WTC11 (cell line): Measurements from ENCODE around the gene CACNA1C. TPM values are rescaled to one million over a fixed set of nuclear protein-coding genes. Genes with fewer than 3 reads are reported as not detected.

Source experiments
- ATAC-seq: fragments of 200-7000 bp; cut with Tn5 transposase; 2 replicates; pipeline ENCODE4 v1.10.0; 2021; ENCODE audit warnings: mild to moderate bottlenecking, moderate library complexity
- CTCF ChIA-PET: fragments of 300-600 bp; sonication (Branson Sonifier 250); formaldehyde crosslinking; loops from one replicate; lab custom pipeline; 2021; ENCODE audit warnings: antibody characterized with exemption; lab: Charles Lee
- POLR2A ChIA-PET: fragments of 350-600 bp; sonication (Branson Sonifier 250); formaldehyde crosslinking; loops from one replicate; lab custom pipeline; 2021; ENCODE audit warnings: antibody characterized with exemption; lab: Charles Lee
- DNase-seq: peaks from one replicate; pipeline ENCODE4 v3.0.0; 2021; ENCODE audit warnings: low spot score
- H3K27ac Mint-ChIP-seq: 2 replicates; pipeline ENCODE4 v1.8.0; 2021; ENCODE audit warnings: mixed read lengths
- H3K27me3 Mint-ChIP-seq: 2 replicates; pipeline ENCODE4 v1.8.0; 2021; ENCODE audit warnings: low read depth, mild to moderate bottlenecking, moderate library complexity, mixed read lengths
- H3K36me3 Mint-ChIP-seq: 2 replicates; pipeline ENCODE4 v1.8.0; 2021; ENCODE audit warnings: mixed read lengths
- H3K4me1 Mint-ChIP-seq: 2 replicates; pipeline ENCODE4 v1.8.0; 2022; ENCODE audit warnings: mixed read lengths
- H3K4me3 Mint-ChIP-seq: 2 replicates; pipeline ENCODE4 v1.8.0; 2021; ENCODE audit warnings: mild to moderate bottlenecking, moderate library complexity, mixed read lengths
- H3K9me3 Mint-ChIP-seq: 2 replicates; pipeline ENCODE4 v1.8.0; 2021; ENCODE audit warnings: mixed read lengths
- CREB1 ChIP-seq: sonication (generic); formaldehyde crosslinking; IDR thresholded peaks from 2 replicates; pipeline ENCODE4 v1.8.0; 2023; ENCODE audit warnings: mild to moderate bottlenecking, missing genetic modification reagents
- EMX1 ChIP-seq: fragments of 250-450 bp; sonication (Bioruptor Pico); IDR thresholded peaks from 2 replicates; pipeline ENCODE4 v1.8.0; 2021; ENCODE audit warnings: mild to moderate bottlenecking
- ESRRA ChIP-seq: sonication (generic); formaldehyde crosslinking; IDR thresholded peaks from 2 replicates; pipeline ENCODE4 v1.8.1; 2022; ENCODE audit warnings: mild to moderate bottlenecking, missing genetic modification reagents, borderline replicate concordance
- FOXJ3 ChIP-seq: sonication (generic); formaldehyde crosslinking; IDR thresholded peaks from 2 replicates; pipeline ENCODE4 v1.9.0; 2021; ENCODE audit warnings: missing genetic modification reagents, mild to moderate bottlenecking, borderline replicate concordance
- GRHL2 ChIP-seq: fragments of 250-450 bp; sonication (Bioruptor Pico); IDR thresholded peaks from 2 replicates; pipeline ENCODE4 v1.8.0; 2022; ENCODE audit warnings: mild to moderate bottlenecking, moderate library complexity; ENCODE audit not compliant: insufficient replicate concordance, severe bottlenecking
- GTF2I ChIP-seq: fragments of 250-450 bp; sonication (Bioruptor Pico); conservative IDR thresholded peaks from 2 replicates; pipeline ENCODE4 v1.4.0; 2021; ENCODE audit warnings: mild to moderate bottlenecking
- HMGA2 ChIP-seq: fragments of 250-450 bp; sonication (Bioruptor Pico); IDR thresholded peaks from 2 replicates; pipeline ENCODE4 v1.4.0; 2021; ENCODE audit warnings: mild to moderate bottlenecking, moderate library complexity
- NFATC4 ChIP-seq: fragments of 250-450 bp; sonication (Bioruptor Pico); IDR thresholded peaks from 2 replicates; pipeline ENCODE4 v1.9.0; 2021; ENCODE audit warnings: mild to moderate bottlenecking
- NR3C1 ChIP-seq: sonication (generic); formaldehyde crosslinking; conservative IDR thresholded peaks from 2 replicates; pipeline ENCODE4 v1.8.1; 2023; ENCODE audit warnings: low read depth, mild to moderate bottlenecking, missing genetic modification reagents
- SMAD4 ChIP-seq: sonication (generic); formaldehyde crosslinking; IDR thresholded peaks from 2 replicates; pipeline ENCODE4 v1.8.0; 2022; ENCODE audit warnings: mild to moderate bottlenecking, missing genetic modification reagents
- SOX15 ChIP-seq: fragments of 250-450 bp; sonication (Bioruptor Pico); IDR thresholded peaks from 2 replicates; pipeline ENCODE4 v1.9.0; 2021; ENCODE audit warnings: mild to moderate bottlenecking
- TEAD4 ChIP-seq: sonication (generic); formaldehyde crosslinking; IDR thresholded peaks from 2 replicates; pipeline ENCODE4 v1.8.0; 2022; ENCODE audit warnings: mild to moderate bottlenecking, missing genetic modification reagents
- TP53 ChIP-seq: sonication (generic); formaldehyde crosslinking; IDR thresholded peaks from 2 replicates; pipeline ENCODE4 v1.8.1; 2023; ENCODE audit warnings: mild to moderate bottlenecking, missing genetic modification reagents
- ZNF121 ChIP-seq: sonication (generic); formaldehyde crosslinking; IDR thresholded peaks from 2 replicates; pipeline ENCODE4 v1.8.0; 2023; ENCODE audit warnings: missing genetic modification reagents
- ZNF232 ChIP-seq: sonication (generic); formaldehyde crosslinking; IDR thresholded peaks from 2 replicates; pipeline ENCODE4 v1.8.0; 2022; ENCODE audit warnings: mild to moderate bottlenecking, missing genetic modification reagents
- ZNF416 ChIP-seq: fragments of 250-450 bp; sonication (Bioruptor Pico); IDR thresholded peaks from 2 replicates; pipeline ENCODE4 v1.9.0; 2021; ENCODE audit warnings: mild to moderate bottlenecking, inconsistent platforms
- total RNA-seq: library from RNA; stranded (reverse); gene quantifications from 3 replicates; pipeline ENCODE4 v1.2.3, GENCODE V29; 2021
- TF ChIP-seq, protein P1 (sequence below): sonication (generic); formaldehyde crosslinking; IDR thresholded peaks from 2 replicates; pipeline ENCODE4 v1.8.1; 2022; ENCODE audit warnings: low read depth, mild to moderate bottlenecking, moderate library complexity, missing genetic modification reagents, borderline replicate concordance
- TF ChIP-seq, protein P2 (sequence below): fragments of 250-450 bp; sonication (Bioruptor Pico); IDR thresholded peaks from 2 replicates; pipeline ENCODE4 v1.8.0; 2021; ENCODE audit warnings: mild to moderate bottlenecking
- TF ChIP-seq, protein P3 (sequence below): sonication (generic); formaldehyde crosslinking; IDR thresholded peaks from 2 replicates; pipeline ENCODE4 v1.8.1; 2023; ENCODE audit warnings: mild to moderate bottlenecking, missing genetic modification reagents
- TF ChIP-seq, protein P4 (sequence below): sonication (generic); formaldehyde crosslinking; IDR thresholded peaks from 2 replicates; pipeline ENCODE4 v1.8.0; 2022; ENCODE audit warnings: mild to moderate bottlenecking, missing genetic modification reagents
- TF ChIP-seq, protein P5 (sequence below): fragments of 250-450 bp; sonication (Bioruptor Pico); IDR thresholded peaks from 2 replicates; pipeline ENCODE4 v2.1.2; 2022; ENCODE audit warnings: mild to moderate bottlenecking, moderate library complexity
- TF ChIP-seq, protein P6 (sequence below): fragments of 250-450 bp; sonication (Bioruptor Pico); IDR thresholded peaks from 2 replicates; pipeline ENCODE4 v1.9.0; 2021; ENCODE audit warnings: mild to moderate bottlenecking
- TF ChIP-seq, protein P7 (sequence below): sonication (generic); formaldehyde crosslinking; IDR thresholded peaks from 2 replicates; pipeline ENCODE4 v1.8.1; 2023; ENCODE audit warnings: mild to moderate bottlenecking, moderate library complexity, missing genetic modification reagents
- TF ChIP-seq, protein P8 (sequence below): sonication (generic); formaldehyde crosslinking; IDR thresholded peaks from 2 replicates; pipeline ENCODE4 v1.8.1; 2023; ENCODE audit warnings: mild to moderate bottlenecking, missing genetic modification reagents, moderate library complexity
- TF ChIP-seq, protein P9 (sequence below): sonication (generic); formaldehyde crosslinking; IDR thresholded peaks from 2 replicates; pipeline ENCODE4 v1.8.1; 2022; ENCODE audit warnings: mild to moderate bottlenecking, moderate library complexity, missing genetic modification reagents

Gene CACNA1C
- total RNA-seq, 1 experiment from 2014 or later, result 1.7 TPM

DNA sequence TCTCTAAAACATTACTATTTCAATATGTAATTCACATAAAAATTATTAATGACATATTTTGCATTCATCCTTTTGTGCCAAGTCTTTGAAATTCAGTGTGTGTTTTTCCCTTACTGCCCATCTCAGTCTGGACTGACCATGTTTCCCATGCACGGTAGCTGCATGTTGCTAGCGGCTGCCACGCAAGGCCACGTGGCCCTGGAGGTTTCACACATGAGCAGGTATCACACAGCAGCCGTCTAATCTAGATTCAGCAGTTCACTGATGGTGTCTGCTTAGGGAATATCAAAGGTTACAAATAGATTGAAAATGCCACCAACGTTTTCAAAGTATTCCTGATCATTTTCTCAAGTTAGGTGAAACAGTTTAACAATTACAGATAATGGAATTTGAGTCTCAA is 507.1 kb downstream of the CACNA1C start:
- CTCF ChIA-PET, result no interaction called here
- POLR2A ChIA-PET, result no interaction called here
- no peak overlapping the region for H3K27ac Mint-ChIP-seq

DNA sequence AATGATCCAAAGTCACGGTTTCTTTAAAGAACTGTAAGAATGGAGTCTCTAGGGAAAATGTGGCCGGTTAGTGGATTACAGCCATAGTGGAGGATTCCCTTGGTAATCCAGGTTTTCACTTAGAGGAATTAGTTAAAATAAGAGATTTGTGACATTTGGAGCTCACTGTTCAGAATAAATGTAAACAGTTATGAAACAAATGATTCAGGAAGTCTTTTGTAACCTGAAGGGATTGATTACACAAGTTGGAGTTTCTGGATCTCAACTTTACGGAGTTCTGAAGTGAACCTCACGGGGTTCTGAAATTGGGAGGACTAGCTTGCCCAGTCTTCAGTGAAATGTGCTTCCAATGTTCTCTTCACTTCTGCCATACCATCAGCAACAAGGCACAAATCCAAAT is 507.6 kb downstream of the CACNA1C start:
- Mint-ChIP-seq H3K36me3 (no peaks in the 10 kb centered on the region), H3K4me1 (no peaks in the 10 kb centered on the region), H3K9me3 (no peaks in the 10 kb centered on the region), H3K27ac (no peak overlapping the region), H3K4me3 (no peak overlapping the region), H3K27me3 (no peaks in the 10 kb centered on the region; the same call in 1 of the 2 replicates)
- DNase-seq (no peak), ATAC-seq (no peak)
- POLR2A ChIA-PET, result no interaction called here
- CTCF ChIA-PET, result no interaction called here
- no peak for TF ChIP-seq CREB1 (CRISPR knock-in tag)
- no peak for TF ChIP-seq ZNF232 (CRISPR knock-in tag)
- no peak for TF ChIP-seq GRHL2 (CRISPR knock-in tag)
- TF ChIP-seq, protein P1, sequence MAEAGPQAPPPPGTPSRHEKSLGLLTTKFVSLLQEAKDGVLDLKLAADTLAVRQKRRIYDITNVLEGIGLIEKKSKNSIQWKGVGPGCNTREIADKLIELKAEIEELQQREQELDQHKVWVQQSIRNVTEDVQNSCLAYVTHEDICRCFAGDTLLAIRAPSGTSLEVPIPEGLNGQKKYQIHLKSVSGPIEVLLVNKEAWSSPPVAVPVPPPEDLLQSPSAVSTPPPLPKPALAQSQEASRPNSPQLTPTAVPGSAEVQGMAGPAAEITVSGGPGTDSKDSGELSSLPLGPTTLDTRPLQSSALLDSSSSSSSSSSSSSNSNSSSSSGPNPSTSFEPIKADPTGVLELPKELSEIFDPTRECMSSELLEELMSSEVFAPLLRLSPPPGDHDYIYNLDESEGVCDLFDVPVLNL (CRISPR knock-in tag), result no peak
- no peak for TF ChIP-seq NR3C1 (CRISPR knock-in tag)
- TF ChIP-seq, protein P2, sequence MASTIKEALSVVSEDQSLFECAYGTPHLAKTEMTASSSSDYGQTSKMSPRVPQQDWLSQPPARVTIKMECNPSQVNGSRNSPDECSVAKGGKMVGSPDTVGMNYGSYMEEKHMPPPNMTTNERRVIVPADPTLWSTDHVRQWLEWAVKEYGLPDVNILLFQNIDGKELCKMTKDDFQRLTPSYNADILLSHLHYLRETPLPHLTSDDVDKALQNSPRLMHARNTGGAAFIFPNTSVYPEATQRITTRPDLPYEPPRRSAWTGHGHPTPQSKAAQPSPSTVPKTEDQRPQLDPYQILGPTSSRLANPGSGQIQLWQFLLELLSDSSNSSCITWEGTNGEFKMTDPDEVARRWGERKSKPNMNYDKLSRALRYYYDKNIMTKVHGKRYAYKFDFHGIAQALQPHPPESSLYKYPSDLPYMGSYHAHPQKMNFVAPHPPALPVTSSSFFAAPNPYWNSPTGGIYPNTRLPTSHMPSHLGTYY (CRISPR knock-in tag), result no peak
- TF ChIP-seq, protein P3, sequence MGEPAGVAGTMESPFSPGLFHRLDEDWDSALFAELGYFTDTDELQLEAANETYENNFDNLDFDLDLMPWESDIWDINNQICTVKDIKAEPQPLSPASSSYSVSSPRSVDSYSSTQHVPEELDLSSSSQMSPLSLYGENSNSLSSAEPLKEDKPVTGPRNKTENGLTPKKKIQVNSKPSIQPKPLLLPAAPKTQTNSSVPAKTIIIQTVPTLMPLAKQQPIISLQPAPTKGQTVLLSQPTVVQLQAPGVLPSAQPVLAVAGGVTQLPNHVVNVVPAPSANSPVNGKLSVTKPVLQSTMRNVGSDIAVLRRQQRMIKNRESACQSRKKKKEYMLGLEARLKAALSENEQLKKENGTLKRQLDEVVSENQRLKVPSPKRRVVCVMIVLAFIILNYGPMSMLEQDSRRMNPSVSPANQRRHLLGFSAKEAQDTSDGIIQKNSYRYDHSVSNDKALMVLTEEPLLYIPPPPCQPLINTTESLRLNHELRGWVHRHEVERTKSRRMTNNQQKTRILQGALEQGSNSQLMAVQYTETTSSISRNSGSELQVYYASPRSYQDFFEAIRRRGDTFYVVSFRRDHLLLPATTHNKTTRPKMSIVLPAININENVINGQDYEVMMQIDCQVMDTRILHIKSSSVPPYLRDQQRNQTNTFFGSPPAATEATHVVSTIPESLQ, result no peak
- TF ChIP-seq, protein P4, sequence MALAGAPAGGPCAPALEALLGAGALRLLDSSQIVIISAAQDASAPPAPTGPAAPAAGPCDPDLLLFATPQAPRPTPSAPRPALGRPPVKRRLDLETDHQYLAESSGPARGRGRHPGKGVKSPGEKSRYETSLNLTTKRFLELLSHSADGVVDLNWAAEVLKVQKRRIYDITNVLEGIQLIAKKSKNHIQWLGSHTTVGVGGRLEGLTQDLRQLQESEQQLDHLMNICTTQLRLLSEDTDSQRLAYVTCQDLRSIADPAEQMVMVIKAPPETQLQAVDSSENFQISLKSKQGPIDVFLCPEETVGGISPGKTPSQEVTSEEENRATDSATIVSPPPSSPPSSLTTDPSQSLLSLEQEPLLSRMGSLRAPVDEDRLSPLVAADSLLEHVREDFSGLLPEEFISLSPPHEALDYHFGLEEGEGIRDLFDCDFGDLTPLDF, result no peak
- no peak for TF ChIP-seq FOXJ3 (CRISPR knock-in tag)
- no peak for TF ChIP-seq TEAD4 (CRISPR knock-in tag)
- TF ChIP-seq SMAD4 (CRISPR knock-in tag), result no peak

More for the DNA sequence above, 507.1 kb downstream of the CACNA1C start:
- no peaks in the 10 kb centered on the region for H3K4me1 Mint-ChIP-seq
- no peaks in the 10 kb centered on the region; the same call in 1 of the 2 replicates for H3K27me3 Mint-ChIP-seq
- ATAC-seq (no peak), DNase-seq (no peak)
- no peak overlapping the region for H3K4me3 Mint-ChIP-seq
- no peaks in the 10 kb centered on the region for H3K9me3 Mint-ChIP-seq
- TF ChIP-seq SOX15 (CRISPR knock-in tag) (no peak), TP53 (CRISPR knock-in tag) (no peak), NFATC4 (CRISPR knock-in tag) (no peak), ZNF416 (CRISPR knock-in tag) (no peak), SMAD4 (CRISPR knock-in tag) (no peak), EMX1 (CRISPR knock-in tag) (no peak), HMGA2 (CRISPR knock-in tag) (no peak), GTF2I (CRISPR knock-in tag) (no peak), ESRRA (CRISPR knock-in tag) (no peak), ZNF121 (no peak)
- TF ChIP-seq, protein P5, sequence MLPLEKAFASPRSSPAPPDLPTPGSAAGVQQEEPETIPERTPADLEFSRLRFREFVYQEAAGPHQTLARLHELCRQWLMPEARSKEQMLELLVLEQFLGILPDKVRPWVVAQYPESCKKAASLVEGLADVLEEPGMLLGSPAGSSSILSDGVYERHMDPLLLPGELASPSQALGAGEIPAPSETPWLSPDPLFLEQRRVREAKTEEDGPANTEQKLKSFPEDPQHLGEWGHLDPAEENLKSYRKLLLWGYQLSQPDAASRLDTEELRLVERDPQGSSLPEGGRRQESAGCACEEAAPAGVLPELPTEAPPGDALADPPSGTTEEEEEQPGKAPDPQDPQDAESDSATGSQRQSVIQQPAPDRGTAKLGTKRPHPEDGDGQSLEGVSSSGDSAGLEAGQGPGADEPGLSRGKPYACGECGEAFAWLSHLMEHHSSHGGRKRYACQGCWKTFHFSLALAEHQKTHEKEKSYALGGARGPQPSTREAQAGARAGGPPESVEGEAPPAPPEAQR (CRISPR knock-in tag), result no peak
- TF ChIP-seq, protein P6, sequence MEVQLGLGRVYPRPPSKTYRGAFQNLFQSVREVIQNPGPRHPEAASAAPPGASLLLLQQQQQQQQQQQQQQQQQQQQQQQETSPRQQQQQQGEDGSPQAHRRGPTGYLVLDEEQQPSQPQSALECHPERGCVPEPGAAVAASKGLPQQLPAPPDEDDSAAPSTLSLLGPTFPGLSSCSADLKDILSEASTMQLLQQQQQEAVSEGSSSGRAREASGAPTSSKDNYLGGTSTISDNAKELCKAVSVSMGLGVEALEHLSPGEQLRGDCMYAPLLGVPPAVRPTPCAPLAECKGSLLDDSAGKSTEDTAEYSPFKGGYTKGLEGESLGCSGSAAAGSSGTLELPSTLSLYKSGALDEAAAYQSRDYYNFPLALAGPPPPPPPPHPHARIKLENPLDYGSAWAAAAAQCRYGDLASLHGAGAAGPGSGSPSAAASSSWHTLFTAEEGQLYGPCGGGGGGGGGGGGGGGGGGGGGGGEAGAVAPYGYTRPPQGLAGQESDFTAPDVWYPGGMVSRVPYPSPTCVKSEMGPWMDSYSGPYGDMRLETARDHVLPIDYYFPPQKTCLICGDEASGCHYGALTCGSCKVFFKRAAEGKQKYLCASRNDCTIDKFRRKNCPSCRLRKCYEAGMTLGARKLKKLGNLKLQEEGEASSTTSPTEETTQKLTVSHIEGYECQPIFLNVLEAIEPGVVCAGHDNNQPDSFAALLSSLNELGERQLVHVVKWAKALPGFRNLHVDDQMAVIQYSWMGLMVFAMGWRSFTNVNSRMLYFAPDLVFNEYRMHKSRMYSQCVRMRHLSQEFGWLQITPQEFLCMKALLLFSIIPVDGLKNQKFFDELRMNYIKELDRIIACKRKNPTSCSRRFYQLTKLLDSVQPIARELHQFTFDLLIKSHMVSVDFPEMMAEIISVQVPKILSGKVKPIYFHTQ (CRISPR knock-in tag), result no peak
- TF ChIP-seq, protein P7, sequence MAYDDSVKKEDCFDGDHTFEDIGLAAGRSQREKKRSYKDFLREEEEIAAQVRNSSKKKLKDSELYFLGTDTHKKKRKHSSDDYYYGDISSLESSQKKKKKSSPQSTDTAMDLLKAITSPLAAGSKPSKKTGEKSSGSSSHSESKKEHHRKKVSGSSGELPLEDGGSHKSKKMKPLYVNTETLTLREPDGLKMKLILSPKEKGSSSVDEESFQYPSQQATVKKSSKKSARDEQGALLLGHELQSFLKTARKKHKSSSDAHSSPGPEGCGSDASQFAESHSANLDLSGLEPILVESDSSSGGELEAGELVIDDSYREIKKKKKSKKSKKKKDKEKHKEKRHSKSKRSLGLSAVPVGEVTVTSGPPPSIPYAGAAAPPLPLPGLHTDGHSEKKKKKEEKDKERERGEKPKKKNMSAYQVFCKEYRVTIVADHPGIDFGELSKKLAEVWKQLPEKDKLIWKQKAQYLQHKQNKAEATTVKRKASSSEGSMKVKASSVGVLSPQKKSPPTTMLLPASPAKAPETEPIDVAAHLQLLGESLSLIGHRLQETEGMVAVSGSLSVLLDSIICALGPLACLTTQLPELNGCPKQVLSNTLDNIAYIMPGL (CRISPR knock-in tag), result no peak
- TF ChIP-seq, protein P8, sequence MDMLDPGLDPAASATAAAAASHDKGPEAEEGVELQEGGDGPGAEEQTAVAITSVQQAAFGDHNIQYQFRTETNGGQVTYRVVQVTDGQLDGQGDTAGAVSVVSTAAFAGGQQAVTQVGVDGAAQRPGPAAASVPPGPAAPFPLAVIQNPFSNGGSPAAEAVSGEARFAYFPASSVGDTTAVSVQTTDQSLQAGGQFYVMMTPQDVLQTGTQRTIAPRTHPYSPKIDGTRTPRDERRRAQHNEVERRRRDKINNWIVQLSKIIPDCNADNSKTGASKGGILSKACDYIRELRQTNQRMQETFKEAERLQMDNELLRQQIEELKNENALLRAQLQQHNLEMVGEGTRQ (CRISPR knock-in tag), result no peak
- TF ChIP-seq, protein P9, sequence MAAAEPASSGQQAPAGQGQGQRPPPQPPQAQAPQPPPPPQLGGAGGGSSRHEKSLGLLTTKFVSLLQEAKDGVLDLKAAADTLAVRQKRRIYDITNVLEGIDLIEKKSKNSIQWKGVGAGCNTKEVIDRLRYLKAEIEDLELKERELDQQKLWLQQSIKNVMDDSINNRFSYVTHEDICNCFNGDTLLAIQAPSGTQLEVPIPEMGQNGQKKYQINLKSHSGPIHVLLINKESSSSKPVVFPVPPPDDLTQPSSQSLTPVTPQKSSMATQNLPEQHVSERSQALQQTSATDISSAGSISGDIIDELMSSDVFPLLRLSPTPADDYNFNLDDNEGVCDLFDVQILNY (CRISPR knock-in tag), result no peak
- H3K36me3 Mint-ChIP-seq, result no peaks in the 10 kb centered on the region
